ENCODE data around the gene EDEM3.

Gene EDEM3

DNA sequence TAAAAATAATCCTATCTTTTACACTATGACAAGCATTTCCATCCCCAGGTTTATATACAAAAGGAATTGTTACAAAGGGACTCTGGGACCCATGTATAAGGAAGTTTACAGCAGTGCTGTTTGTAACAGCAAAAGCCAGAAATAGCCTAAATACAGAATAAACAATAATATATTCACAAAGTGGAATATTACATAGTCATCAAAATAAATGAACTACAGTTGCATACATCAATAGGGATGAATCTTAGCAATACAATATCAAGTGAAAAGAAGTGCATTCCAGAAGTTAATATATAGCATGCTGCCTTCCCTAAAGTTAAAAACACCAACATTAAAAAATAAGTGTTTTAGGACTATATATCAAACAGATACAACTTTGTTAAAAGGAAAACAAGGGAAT lies 77.3 kb downstream of the EDEM3 start:
- no peak for DNase-seq (ENCODE audit: low read depth)

DNA sequence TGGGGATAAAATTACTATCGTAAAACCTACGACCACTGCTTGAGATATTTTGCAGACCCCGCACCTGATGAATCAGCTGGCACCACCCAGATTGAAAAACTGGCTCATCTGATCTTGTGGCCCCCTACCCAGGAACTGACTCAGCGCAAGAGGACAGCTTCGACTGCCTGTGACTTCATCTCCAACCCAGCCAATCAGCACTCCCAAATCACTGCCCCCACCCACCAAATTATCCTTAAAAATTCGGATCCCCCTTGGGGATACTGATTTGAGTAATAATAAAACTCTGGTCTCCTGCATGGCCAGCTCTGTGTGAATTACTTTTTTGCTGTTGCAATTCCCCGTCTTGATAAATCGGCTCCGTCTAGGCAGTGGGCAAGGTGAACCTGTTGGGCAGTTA lies 81.4 kb downstream of the EDEM3 start:
- TF ChIP-seq, protein P1, sequence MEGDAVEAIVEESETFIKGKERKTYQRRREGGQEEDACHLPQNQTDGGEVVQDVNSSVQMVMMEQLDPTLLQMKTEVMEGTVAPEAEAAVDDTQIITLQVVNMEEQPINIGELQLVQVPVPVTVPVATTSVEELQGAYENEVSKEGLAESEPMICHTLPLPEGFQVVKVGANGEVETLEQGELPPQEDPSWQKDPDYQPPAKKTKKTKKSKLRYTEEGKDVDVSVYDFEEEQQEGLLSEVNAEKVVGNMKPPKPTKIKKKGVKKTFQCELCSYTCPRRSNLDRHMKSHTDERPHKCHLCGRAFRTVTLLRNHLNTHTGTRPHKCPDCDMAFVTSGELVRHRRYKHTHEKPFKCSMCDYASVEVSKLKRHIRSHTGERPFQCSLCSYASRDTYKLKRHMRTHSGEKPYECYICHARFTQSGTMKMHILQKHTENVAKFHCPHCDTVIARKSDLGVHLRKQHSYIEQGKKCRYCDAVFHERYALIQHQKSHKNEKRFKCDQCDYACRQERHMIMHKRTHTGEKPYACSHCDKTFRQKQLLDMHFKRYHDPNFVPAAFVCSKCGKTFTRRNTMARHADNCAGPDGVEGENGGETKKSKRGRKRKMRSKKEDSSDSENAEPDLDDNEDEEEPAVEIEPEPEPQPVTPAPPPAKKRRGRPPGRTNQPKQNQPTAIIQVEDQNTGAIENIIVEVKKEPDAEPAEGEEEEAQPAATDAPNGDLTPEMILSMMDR (IDR thresholded peaks at IDR 0.05; ENCODE audit: insufficient read depth, low read depth, low read length, missing control alignments): no peak
- DNase-seq (ENCODE audit: low read depth): no peak
- no peak overlapping the region for H3K4me3 ChIP-seq (ENCODE audit: low read length)

More for the DNA sequence above, 77.3 kb downstream of the EDEM3 start:
- H3K4me3 ChIP-seq (ENCODE audit: low read length): no peak overlapping the region
- TF ChIP-seq, protein P1 (IDR thresholded peaks at IDR 0.05; ENCODE audit: insufficient read depth, low read depth, low read length, missing control alignments): no peak

DNA sequence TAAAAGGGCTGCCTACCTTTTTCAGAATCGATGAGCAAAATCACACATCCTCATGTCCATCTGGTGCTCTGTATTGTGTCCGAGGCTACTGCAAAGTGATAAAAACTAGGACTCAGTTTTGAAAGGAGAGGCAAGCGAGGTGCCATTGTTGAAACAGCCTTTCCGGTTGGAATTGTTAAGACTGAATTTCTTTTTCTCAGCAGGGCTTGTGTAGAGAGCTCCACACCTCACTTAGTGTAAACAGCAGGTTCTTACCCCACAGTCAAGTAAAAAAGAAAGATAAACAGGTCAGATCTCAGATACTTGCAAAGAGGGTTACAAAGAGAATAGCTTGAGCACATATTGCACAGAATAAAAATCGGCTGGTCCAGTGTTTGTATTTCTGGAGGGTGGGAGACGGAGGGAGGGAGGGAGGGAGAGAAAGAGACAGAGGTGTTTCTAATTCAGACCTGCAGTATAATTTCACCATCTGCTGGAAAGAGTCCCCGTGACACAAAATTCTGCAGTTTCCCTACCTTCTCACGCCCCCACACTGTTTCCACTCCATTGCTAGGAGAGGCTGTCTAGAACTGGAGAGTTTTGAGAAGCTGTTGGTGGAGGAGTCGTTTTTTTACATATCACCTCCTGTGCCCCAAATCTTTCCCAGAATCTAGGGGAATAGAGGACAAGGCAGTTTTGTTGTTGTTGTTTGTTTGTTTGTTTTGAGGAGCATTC lies 82.5 kb downstream of the EDEM3 start:
- TF ChIP-seq, protein P1 (IDR thresholded peaks at IDR 0.05; ENCODE audit: insufficient read depth, low read depth, low read length, missing control alignments): no peak
- DNase-seq (ENCODE audit: low read depth): no peak
- no peak overlapping the region for H3K4me3 ChIP-seq (ENCODE audit: low read length)

DNA sequence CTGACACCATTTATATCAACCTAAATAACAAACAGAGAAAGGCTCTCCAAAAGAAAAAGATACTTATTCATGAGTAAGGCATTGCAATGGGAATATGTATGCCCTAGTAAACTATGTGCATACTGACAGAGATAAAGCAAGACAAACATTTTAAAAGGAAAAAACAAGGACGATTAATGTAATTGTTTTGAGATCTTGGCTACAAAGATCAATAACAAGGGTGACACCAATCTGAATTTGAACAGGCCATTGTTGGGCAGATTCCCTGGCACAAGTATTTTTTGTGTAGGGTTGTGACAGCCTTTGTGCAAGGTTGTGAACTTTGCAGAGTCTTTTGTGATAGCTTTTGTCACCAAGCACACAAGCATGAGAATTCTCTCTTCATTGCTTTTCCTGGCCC lies 85.3 kb downstream of the EDEM3 start:
- DNase-seq (ENCODE audit: low read depth): no peak
- H3K4me3 ChIP-seq (ENCODE audit: low read length): no peak overlapping the region
- TF ChIP-seq, protein P1 (IDR thresholded peaks at IDR 0.05; ENCODE audit: insufficient read depth, low read depth, low read length, missing control alignments): no peak

DNA sequence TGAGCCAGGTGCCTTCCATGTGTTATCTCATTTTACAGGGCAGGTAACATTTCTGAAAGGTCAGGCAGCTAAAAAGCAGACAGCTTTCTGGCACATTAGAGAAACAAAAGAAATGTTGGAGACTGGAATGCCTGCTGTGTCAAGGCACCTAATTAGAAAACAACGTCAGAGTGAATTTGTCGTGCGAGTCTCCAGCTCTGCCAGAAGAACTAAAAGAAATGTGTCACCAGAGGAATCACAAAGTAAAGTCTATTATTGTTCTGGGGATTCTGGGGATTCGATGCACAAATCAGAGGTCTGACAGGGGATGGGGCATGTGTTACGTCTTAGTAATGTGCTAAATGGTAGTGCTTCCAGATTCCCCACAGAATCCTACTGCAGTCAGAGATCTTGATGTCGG lies 89.3 kb downstream of the EDEM3 start:
- DNase-seq (ENCODE audit: low read depth): no peak
- no peak overlapping the region for H3K4me3 ChIP-seq (ENCODE audit: low read length)
- TF ChIP-seq, protein P1 (IDR thresholded peaks at IDR 0.05; ENCODE audit: insufficient read depth, low read depth, low read length, missing control alignments): no peak

DNA sequence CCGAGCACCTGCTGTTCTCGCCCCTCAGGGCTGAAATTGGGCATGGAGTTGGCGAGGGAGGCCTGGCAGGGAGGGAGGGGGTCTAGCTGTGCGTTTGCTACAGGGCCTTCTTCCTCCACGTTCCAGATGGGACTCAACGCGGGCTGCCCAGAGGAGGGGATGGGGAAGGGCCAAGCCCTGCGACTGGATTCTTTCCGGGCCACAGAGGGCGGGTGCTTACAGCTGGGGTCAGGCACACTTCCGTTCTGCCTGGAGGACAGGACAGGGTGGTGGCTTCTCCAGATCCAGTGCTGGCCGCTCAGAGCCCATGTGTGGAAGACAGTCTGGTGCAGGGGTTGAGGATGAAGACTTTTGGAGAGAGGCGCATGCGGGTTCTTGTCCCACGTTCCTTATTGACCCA lies 90.0 kb downstream of the EDEM3 start:
- TF ChIP-seq, protein P1 (IDR thresholded peaks at IDR 0.05; ENCODE audit: insufficient read depth, low read depth, low read length, missing control alignments): no peak
- DNase-seq (ENCODE audit: low read depth): no peak
- no peak overlapping the region for H3K4me3 ChIP-seq (ENCODE audit: low read length)
